RWPE2 (cell line): ENCODE results near the gene ZGPAT.

ENCODE experiments used
- ATAC-seq: fragments of 200-7000 bp; cut with Tn5 transposase; 3 replicates; pipeline ENCODE4 v1.9.1; 2021; ENCODE audit warnings: low read depth
- DNase-seq: peaks from one replicate; pipeline ENCODE4 v3.0.0-alpha.2; 2020; ENCODE audit warnings: low spot score
- H3K27ac ChIP-seq: fragments of 450-650 bp; 2 replicates; pipeline ENCODE4 v1.5.1; 2017; ENCODE audit warnings: mild to moderate bottlenecking; ENCODE audit not compliant: poor library complexity, severe bottlenecking
- H3K27me3 ChIP-seq: fragments of 250-450 bp; sonication (Bioruptor Pico); 2 replicates; pipeline ENCODE4 v1.5.1; 2021; ENCODE audit warnings: mild to moderate bottlenecking, moderate library complexity; ENCODE audit not compliant: insufficient read depth, poor library complexity, severe bottlenecking
- H3K36me3 ChIP-seq: fragments of 250-450 bp; sonication (Bioruptor Pico); 2 replicates; pipeline ENCODE4 v1.5.1; 2020; ENCODE audit warnings: low read depth, mild to moderate bottlenecking, moderate library complexity
- H3K4me1 ChIP-seq: fragments of 250-450 bp; sonication (Bioruptor Pico); 2 replicates; pipeline ENCODE4 v1.5.1; 2021; ENCODE audit warnings: mild to moderate bottlenecking, moderate library complexity; ENCODE audit not compliant: insufficient read depth, poor library complexity, severe bottlenecking
- H3K4me3 ChIP-seq: fragments of 250-450 bp; sonication (Bioruptor Pico); 2 replicates; pipeline ENCODE4 v1.5.1; 2021; ENCODE audit warnings: mild to moderate bottlenecking, moderate library complexity; ENCODE audit not compliant: severe bottlenecking
- H3K9me3 ChIP-seq: fragments of 250-450 bp; sonication (Bioruptor Pico); 2 replicates; pipeline ENCODE4 v1.5.1; 2021; ENCODE audit warnings: mild to moderate bottlenecking, moderate library complexity; ENCODE audit not compliant: severe bottlenecking
- TF ChIP-seq, protein P1 (sequence below): fragments of 450-650 bp; IDR thresholded peaks from one replicate; pipeline ENCODE4 v1.5.1; 2017; ENCODE audit warnings: mild to moderate bottlenecking, moderate library complexity; ENCODE audit not compliant: poor library complexity, severe bottlenecking

ZGPAT gene

DNA sequence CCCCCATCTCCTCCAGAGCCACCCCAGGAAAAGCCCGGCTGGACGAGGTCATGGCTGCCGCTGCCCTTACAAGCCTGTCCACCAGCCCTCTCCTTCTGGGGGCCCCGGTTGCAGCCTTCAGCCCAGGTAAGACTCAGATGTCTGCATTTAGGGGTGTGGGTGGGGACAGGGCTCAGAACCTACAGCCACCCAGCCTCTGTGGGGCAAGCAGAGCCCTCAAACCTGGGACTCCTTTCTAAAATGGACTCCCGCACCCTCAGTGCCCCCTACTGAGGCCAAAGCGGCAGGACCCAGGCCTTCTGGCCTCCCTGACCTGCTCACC lies 33.5 kb downstream of the ZGPAT start:
- Histone ChIP-seq H3K9me3 (no peaks in the 10 kb centered on the region), H3K27me3 (no peaks in the 10 kb centered on the region), H3K4me3 (peak overlapping the region; percentile 79), H3K36me3 (peaks cover 31% of the 10 kb centered on the region), H3K27ac (peak overlapping the region; percentile 96), H3K4me1 (peaks cover 4% of the 10 kb centered on the region)
- TF ChIP-seq, protein P1, sequence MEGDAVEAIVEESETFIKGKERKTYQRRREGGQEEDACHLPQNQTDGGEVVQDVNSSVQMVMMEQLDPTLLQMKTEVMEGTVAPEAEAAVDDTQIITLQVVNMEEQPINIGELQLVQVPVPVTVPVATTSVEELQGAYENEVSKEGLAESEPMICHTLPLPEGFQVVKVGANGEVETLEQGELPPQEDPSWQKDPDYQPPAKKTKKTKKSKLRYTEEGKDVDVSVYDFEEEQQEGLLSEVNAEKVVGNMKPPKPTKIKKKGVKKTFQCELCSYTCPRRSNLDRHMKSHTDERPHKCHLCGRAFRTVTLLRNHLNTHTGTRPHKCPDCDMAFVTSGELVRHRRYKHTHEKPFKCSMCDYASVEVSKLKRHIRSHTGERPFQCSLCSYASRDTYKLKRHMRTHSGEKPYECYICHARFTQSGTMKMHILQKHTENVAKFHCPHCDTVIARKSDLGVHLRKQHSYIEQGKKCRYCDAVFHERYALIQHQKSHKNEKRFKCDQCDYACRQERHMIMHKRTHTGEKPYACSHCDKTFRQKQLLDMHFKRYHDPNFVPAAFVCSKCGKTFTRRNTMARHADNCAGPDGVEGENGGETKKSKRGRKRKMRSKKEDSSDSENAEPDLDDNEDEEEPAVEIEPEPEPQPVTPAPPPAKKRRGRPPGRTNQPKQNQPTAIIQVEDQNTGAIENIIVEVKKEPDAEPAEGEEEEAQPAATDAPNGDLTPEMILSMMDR = no peak
- ATAC-seq (no peak), DNase-seq (no peak)

DNA sequence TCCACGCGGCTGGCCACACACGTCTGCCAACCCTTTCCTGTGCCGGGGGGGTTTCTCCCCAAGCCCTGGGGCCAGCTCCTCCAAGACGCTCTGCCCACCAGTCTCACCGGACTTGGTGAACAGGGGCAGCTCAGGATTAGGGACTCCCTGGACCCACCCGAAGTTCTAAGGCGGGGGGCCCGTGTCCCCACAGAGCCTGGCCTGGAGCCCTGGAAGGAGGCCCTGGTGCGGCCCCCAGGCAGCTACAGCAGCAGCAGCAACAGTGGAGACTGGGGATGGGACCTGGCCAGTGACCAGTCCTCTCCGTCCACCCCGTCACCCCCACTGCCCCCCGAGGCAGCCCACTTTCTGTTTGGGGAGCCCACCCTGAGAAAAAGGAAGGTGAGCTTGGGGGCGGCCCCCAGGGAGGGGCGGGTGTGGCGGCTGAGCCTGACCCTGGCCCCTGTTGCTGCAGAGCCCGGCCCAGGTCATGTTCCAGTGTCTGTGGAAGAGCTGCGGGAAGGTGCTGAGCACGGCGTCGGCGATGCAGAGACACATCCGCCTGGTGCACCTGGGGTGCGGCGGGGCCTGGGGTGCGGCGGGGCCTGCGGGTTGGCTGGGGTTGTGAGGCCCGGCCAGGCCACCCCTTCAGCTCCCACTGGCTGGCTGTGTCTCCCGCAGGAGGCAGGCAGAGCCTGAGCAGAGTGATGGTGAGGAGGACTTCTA lies 34.0 kb downstream of the ZGPAT start:
- DNase-seq (peak; percentile 89), ATAC-seq (no peak)
- Histone ChIP-seq H3K36me3 (peaks cover 31% of the 10 kb centered on the region), H3K9me3 (no peaks in the 10 kb centered on the region), H3K4me3 (peak overlapping the region; percentile 79), H3K27ac (peak overlapping the region; percentile 96), H3K27me3 (no peaks in the 10 kb centered on the region), H3K4me1 (peaks cover 4% of the 10 kb centered on the region)
- TF ChIP-seq, protein P1 = no peak

DNA sequence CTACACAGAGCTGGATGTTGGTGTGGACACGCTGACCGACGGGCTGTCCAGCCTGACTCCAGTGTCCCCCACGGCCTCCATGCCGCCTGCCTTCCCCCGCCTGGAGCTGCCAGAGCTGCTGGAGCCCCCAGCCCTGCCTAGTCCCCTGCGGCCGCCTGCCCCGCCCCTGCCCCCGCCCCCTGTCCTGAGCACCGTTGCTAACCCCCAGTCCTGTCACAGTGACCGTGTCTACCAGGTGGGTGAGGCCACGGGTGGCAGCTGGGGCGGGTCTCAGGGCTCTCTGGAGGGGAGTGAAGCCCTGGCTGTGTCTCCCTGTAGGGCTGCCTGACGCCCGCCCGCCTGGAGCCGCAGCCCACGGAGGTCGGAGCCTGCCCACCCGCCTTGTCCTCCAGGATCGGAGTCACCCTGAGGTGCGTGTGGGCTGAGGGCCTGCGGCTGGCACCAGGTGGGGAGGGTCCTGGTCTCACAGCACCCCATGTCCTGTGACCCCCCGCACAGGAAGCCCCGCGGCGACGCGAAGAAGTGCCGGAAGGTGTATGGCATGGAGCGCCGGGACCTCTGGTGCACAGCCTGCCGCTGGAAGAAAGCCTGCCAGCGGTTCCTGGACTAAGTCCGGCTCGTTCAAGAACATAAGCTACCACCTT lies 34.7 kb downstream of the ZGPAT start:
- H3K4me1 ChIP-seq = peaks cover 4% of the 10 kb centered on the region
- TF ChIP-seq, protein P1 = no peak
- ATAC-seq = no peak

DNA sequence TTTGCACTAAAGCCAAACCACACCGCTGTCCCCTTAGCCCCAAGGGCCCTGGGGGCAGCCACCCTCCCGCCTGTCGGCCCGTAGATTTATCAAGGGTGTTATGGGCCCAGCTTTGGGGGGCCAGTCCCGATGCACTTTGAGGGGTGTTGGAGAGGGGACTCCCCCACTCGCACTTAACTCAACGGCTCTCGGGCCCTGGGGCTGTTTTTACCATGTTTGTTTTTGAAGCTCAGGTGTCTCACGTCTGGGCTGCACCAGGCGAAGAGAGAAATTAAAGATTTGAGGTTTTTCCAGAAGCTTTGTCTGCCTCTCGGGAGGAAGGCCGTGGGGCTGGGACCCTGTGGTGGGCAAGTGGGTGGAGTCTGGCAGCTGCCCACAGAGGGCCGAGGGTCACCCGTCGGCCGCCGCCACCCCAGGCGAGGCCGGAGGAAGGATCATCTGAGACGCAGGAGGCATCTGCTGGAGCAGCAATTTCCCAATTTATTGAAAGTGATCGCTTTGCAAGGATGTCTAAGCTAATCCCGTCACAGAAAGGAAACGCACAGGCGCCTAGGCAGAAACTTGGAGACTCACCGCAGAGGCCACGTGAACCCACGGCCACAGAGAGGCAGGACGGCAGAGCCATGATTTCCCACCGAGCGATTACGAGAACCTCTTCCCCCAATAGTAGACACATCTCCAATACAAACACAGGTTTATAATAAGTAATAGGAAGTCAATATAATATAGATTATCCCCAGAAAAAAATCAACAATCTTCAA lies 35.6 kb downstream of the ZGPAT start:
- H3K36me3 ChIP-seq = peaks cover 31% of the 10 kb centered on the region
- TF ChIP-seq, protein P1 = no peak
- H3K9me3 ChIP-seq = no peaks in the 10 kb centered on the region
- no peak overlapping the region for H3K4me3 ChIP-seq
- no peak for ATAC-seq
- peaks cover 4% of the 10 kb centered on the region for H3K4me1 ChIP-seq
- DNase-seq = peak; percentile 76
- no peaks in the 10 kb centered on the region for H3K27me3 ChIP-seq
- H3K27ac ChIP-seq = no peak overlapping the region

More for the DNA sequence above, 34.7 kb downstream of the ZGPAT start:
- Histone ChIP-seq H3K9me3 (no peaks in the 10 kb centered on the region), H3K27ac (no peak overlapping the region), H3K4me3 (no peak overlapping the region), H3K36me3 (peaks cover 31% of the 10 kb centered on the region), H3K27me3 (no peaks in the 10 kb centered on the region)
- no peak for DNase-seq
